Measurements from ENCODE around the gene BCL2A1. TPM values are rescaled to one million over a fixed set of nuclear protein-coding genes. Genes with fewer than 3 reads are reported as not detected.

The BCL2A1 gene
- total RNA-seq, 2 donors from 2014 or later = 7.5 TPM; not detected in 1

GRCh38 chr15:79981831-79982455 is 10.9 kb upstream of the BCL2A1 start:
- Histone ChIP-seq H3K4me1 (ENCODE audit: control insufficient read depth in 1 of 2, low read depth in 2 of 2) (peaks cover 0 to 3% of the 10 kb centered on the region in 2 donors), H3K36me3 (no peaks in the 10 kb centered on the region), H3K9me3 (no peaks in the 10 kb centered on the region), H3K27ac (no peak overlapping the region), H3K27me3 (replicated peaks; ENCODE audit: insufficient read depth) (no peaks in the 10 kb centered on the region), H3K4me3 (no peak overlapping the region)
- ATAC-seq (ENCODE audit: insufficient number of reproducible peaks, low FRiP score, low read depth) = no peak
- no peak for DNase-seq (ENCODE audit: low spot score)
- no peak for TF ChIP-seq CTCF (IDR thresholded peaks at IDR 0.05)

- no peak for ATAC-seq (ENCODE audit: insufficient number of reproducible peaks, low FRiP score, low read depth)
- peak overlapping the region; percentile 43 to 45 for H3K27ac ChIP-seq
These were observed 7.9 kb upstream of the BCL2A1 start for GRCh38 chr15:79978655-79979514.

GRCh38 chr15:79978260-79978654 is 7.3 kb upstream of the BCL2A1 start:
- H3K9me3 ChIP-seq = no peaks in the 10 kb centered on the region
- H3K4me3 ChIP-seq = no peak overlapping the region

More at GRCh38 chr15:79978655-79979514, 7.9 kb upstream of the BCL2A1 start:
- TF ChIP-seq CTCF (IDR thresholded peaks at IDR 0.05) = no peak
- Histone ChIP-seq H3K4me3 (no peak overlapping the region), H3K9me3 (no peaks in the 10 kb centered on the region), H3K27me3 (replicated peaks; ENCODE audit: insufficient read depth) (no peaks in the 10 kb centered on the region), H3K4me1 (ENCODE audit: control insufficient read depth in 1 of 2, low read depth in 2 of 2) (peaks cover 0 to 3% of the 10 kb centered on the region in 2 donors), H3K36me3 (no peaks in the 10 kb centered on the region)
- DNase-seq (ENCODE audit: low spot score) = no peak

GRCh38 chr15:79977431-79978054 is 6.5 kb upstream of the BCL2A1 start:
- peaks cover 0 to 3% of the 10 kb centered on the region in 2 donors for H3K4me1 ChIP-seq (ENCODE audit: control insufficient read depth in 1 of 2, low read depth in 2 of 2)
- no peak for TF ChIP-seq CTCF (IDR thresholded peaks at IDR 0.05)
- H3K9me3 ChIP-seq = no peaks in the 10 kb centered on the region
- H3K4me3 ChIP-seq = no peak overlapping the region
- no peaks in the 10 kb centered on the region for H3K36me3 ChIP-seq
- ATAC-seq (ENCODE audit: insufficient number of reproducible peaks, low FRiP score, low read depth) (no peak), DNase-seq (ENCODE audit: low spot score) (no peak)
- H3K27ac ChIP-seq = peak overlapping the region in 1 of 2 donors; percentile 25
- no peaks in the 10 kb centered on the region for H3K27me3 ChIP-seq (replicated peaks; ENCODE audit: insufficient read depth)

More at GRCh38 chr15:79978260-79978654, 7.3 kb upstream of the BCL2A1 start:
- TF ChIP-seq CTCF (IDR thresholded peaks at IDR 0.05) = no peak
- ATAC-seq (ENCODE audit: insufficient number of reproducible peaks, low FRiP score, low read depth) (no peak), DNase-seq (ENCODE audit: low spot score) (no peak)
- no peaks in the 10 kb centered on the region for H3K36me3 ChIP-seq
- H3K27ac ChIP-seq = peak overlapping the region; percentile 25 to 43
- no peaks in the 10 kb centered on the region for H3K27me3 ChIP-seq (replicated peaks; ENCODE audit: insufficient read depth)
- peaks cover 0 to 3% of the 10 kb centered on the region in 2 donors for H3K4me1 ChIP-seq (ENCODE audit: control insufficient read depth in 1 of 2, low read depth in 2 of 2)
